ENCODE data around the gene GABRP. TPM values are rescaled to one million over a fixed set of nuclear protein-coding genes. Genes with fewer than 3 reads are reported as not detected.

The GABRP gene
- total RNA-seq, 1 experiment from 2014 or later = 1.5 TPM

DNA sequence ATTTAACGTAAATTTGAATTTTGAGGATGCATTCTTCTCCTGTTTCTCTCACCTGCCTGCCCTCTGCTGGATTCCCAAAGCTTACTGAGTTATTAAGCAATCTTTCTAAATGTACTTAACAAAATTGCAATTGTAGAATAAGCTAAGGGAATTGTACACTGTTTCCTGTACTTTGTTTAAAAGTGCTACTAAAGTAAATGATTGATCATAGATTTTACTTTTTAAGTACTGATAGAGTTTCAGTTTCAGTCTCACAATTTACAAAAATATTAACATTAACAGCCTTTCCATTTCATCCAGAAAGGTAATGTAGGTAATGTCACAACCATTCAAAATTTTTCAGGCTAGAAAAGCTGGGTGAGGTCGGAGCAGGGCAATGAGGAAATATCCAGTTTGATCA lies 73.5 kb downstream of the GABRP start:
- no peak overlapping the region for H3K4me3 Mint-ChIP-seq
- no peaks in the 10 kb centered on the region for H3K4me1 Mint-ChIP-seq
- Histone ChIP-seq H3K23me2 (ENCODE audit: insufficient read length, low read depth, low read length, poor library complexity, severe bottlenecking) (no peaks in the 10 kb centered on the region), H3K79me2 (ENCODE audit: insufficient read depth, low read length) (no peaks in the 10 kb centered on the region), H3K4ac (ENCODE audit: low read depth, low read length) (no peak overlapping the region), H3K9ac (ENCODE audit: extremely low read depth, insufficient read length, low read length) (no peak overlapping the region), H3K18ac (ENCODE audit: insufficient read length, low read depth, low read length) (no peak overlapping the region), H3K4me1 (ENCODE audit: insufficient read depth, low read length) (no peaks in the 10 kb centered on the region), H3K27ac (ENCODE audit: insufficient read length, low read depth, low read length) (no peak overlapping the region), H3K9me3 (ENCODE audit: control insufficient read depth, low read depth, low read length) (peaks cover 6% of the 10 kb centered on the region), H4K5ac (ENCODE audit: insufficient read length, low read depth, low read length) (no peak overlapping the region), H3K23ac (ENCODE audit: insufficient read length, low read depth, low read length) (no peak overlapping the region), H4K20me1 (ENCODE audit: control insufficient read depth, insufficient read depth, insufficient read length) (no peaks in the 10 kb centered on the region), H3K27me3 (ENCODE audit: insufficient read depth, low read length) (no peaks in the 10 kb centered on the region), H2BK20ac (ENCODE audit: low read depth, low read length, poor library complexity, severe bottlenecking) (no peak overlapping the region), H3T11ph (ENCODE audit: low read length) (no peak overlapping the region), H2BK120ac (ENCODE audit: low read depth, low read length, poor library complexity, severe bottlenecking) (no peak overlapping the region), H2AK5ac (ENCODE audit: insufficient read length, low read length) (no peak overlapping the region), H4K91ac (ENCODE audit: insufficient read length, low read depth, low read length) (no peak overlapping the region), H2BK15ac (ENCODE audit: low read depth, low read length) (no peak overlapping the region), H3K56ac (ENCODE audit: insufficient read length, low read depth, low read length) (no peak overlapping the region), H3K4me2 (ENCODE audit: insufficient read depth, insufficient read length, low read length) (no peak overlapping the region), H3K14ac (ENCODE audit: insufficient read depth, low read length) (no peak overlapping the region), H2BK12ac (ENCODE audit: insufficient read length, low read depth, low read length) (no peak overlapping the region), H4K8ac (replicated peaks; ENCODE audit: insufficient read length, low read depth, low read length) (no peak overlapping the region), H2AFZ (ENCODE audit: low read length) (no peak overlapping the region), H3K79me1 (ENCODE audit: insufficient read depth, low read depth, low read length, poor library complexity, severe bottlenecking) (no peaks in the 10 kb centered on the region), H2BK5ac (ENCODE audit: insufficient read length, low read length) (no peak overlapping the region)
- peaks cover 3% of the 10 kb centered on the region; the same call in 1 of the 2 replicates for H3K27me3 Mint-ChIP-seq (ENCODE audit: low read depth)
- no peak for DNase-seq
- peaks cover 10 to 16% (median 12%) of the 10 kb centered on the region in 3 experiments for H3K36me3 Mint-ChIP-seq (ENCODE audit: insufficient read depth in 1 of 3, low read depth in 3 of 3)
- H3K9me3 Mint-ChIP-seq = peaks cover 15% of the 10 kb centered on the region in 2 experiments
- H3K27ac Mint-ChIP-seq = no peak overlapping the region
- no CpG with 5 or more reads among the region's 2 CpGs for WGBS (ENCODE audit: extremely low coverage, insufficient read length, low lambda C conversion rate)
- TF ChIP-seq, protein P1, sequence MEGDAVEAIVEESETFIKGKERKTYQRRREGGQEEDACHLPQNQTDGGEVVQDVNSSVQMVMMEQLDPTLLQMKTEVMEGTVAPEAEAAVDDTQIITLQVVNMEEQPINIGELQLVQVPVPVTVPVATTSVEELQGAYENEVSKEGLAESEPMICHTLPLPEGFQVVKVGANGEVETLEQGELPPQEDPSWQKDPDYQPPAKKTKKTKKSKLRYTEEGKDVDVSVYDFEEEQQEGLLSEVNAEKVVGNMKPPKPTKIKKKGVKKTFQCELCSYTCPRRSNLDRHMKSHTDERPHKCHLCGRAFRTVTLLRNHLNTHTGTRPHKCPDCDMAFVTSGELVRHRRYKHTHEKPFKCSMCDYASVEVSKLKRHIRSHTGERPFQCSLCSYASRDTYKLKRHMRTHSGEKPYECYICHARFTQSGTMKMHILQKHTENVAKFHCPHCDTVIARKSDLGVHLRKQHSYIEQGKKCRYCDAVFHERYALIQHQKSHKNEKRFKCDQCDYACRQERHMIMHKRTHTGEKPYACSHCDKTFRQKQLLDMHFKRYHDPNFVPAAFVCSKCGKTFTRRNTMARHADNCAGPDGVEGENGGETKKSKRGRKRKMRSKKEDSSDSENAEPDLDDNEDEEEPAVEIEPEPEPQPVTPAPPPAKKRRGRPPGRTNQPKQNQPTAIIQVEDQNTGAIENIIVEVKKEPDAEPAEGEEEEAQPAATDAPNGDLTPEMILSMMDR (conservative IDR thresholded peaks at IDR 0.05) = no peak
